HG03460 (cell line): ENCODE data around the gene PPP1R18.
"Not testable (repeated sequence)": the region's sequence is repeated elsewhere in the genome, so short reads cannot be mapped to it uniquely, and the experiment has no call there.

Experiments
- ATAC-seq: cut with Tn5 transposase; IDR thresholded peaks from one replicate; pipeline ENCODE4 v1.9.1; 2021; ENCODE audit not compliant: unreplicated experiment

Gene PPP1R18, protein sequence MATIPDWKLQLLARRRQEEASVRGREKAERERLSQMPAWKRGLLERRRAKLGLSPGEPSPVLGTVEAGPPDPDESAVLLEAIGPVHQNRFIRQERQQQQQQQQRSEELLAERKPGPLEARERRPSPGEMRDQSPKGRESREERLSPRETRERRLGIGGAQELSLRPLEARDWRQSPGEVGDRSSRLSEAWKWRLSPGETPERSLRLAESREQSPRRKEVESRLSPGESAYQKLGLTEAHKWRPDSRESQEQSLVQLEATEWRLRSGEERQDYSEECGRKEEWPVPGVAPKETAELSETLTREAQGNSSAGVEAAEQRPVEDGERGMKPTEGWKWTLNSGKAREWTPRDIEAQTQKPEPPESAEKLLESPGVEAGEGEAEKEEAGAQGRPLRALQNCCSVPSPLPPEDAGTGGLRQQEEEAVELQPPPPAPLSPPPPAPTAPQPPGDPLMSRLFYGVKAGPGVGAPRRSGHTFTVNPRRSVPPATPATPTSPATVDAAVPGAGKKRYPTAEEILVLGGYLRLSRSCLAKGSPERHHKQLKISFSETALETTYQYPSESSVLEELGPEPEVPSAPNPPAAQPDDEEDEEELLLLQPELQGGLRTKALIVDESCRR

DNA sequence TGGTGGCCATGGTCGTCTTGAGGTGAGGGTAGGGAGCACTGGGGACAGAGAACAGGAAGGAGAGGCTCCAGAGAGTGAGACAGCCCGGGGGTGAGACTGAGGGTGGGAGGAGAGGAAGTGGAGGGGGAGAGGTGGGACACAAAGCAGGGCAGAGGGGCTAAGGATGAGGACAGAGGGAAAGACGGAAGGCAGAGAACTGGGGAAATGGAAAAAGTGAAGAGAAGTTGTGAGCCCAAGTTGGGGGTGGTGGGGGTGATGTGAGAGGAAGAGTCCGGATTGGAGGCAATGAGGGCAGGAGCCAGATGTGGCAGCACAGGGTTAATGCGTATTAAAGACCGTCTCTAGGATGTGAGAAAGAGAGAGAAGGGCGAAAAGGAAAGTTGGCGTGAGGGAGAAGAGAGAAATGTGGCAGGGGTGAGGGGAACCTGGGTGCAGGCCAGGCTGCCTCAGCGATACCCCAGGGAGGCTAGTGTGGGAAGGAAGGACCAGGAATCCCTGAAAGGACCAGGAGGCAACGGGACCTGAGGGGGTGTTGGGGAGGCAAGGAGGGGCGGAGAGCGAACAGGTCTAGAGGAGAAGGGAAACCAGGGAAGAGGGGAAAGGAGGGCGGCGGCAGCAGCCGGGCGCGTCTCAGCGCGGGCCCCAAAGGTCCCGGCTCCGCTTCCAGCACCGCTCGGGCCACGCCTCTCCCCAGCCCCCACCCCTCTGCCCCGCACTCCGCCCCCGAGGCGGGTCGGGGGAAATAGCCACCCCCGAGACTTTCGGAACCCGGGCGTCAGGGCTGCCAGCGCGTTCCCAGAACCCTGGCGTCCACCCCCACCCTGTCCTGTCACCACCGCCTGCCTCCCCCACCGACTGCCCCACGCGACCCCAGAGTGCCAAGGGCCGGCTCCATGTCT is at the start of gene PPP1R18:
TSS of gene PPP1R18 (minus strand) at position 637 of the 899 bp plus-strand sequence. CDS start at position 10, 627 bp downstream.
- no peak for ATAC-seq

DNA sequence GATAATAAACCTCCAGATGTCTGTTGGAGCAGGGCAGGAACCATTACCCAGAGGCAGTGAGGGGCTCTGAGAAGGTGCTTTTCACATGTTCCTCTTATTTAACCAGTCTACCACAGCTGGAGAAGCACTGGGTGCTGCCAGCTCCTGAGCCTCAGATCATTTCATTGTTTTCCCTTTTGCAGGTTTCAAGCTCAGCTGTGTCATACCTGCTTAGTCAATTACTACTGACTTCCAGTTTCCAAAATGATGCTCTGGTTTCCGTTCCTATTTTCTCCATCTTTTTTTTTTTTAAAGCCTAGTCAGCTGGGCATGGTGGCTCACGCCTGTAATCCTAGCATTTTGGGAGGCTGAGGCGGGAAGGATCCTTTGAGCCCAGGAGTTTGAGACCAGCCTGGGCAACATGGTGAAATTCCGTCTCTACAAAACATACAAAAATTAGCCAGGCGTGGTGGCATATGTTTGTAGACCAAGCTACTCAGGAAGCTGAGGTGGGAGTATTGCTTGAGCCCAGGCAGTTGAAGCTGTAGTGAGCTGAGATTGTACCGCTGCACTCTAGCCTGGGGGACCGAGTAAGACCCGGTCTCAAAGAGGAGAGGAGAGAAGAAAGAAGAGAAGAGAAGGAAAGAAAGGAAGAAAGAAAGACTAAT is 49.3 kb upstream of the PPP1R18 start:
- peak; percentile 38 for ATAC-seq

DNA sequence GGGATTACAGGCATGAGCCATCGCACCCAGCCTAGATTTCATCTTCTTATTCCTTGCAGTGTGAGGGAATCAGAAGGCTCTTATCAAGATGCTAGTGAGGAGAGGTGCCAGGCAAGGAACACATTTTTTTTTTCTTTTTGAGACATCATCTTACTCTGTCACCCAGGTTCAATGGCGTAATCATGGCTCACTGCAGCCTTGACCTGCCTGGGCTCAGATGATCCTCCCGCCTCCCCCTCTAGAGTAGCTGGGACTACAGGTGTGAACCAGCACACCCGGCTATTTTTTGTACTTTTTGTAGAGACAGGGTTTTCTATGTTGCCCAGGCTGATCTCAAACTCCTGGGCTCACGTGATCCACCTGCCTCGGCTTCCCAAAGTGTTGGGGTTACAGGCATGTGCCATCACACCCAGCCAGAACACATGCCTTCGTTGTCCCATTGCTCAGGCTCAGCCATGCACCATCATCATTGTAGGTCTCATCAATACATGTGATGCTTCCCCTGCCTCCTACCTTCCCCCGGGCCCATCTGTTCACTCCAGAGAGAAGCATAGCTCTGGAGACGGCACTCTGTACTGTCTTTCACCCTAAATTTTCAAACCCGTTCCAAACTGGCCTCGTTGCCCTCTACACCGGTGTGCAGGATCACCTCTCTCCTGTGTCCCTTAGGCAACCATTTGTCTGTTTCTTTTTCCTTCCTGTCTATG is 45.9 kb upstream of the PPP1R18 start:
- ATAC-seq = no peak

DNA sequence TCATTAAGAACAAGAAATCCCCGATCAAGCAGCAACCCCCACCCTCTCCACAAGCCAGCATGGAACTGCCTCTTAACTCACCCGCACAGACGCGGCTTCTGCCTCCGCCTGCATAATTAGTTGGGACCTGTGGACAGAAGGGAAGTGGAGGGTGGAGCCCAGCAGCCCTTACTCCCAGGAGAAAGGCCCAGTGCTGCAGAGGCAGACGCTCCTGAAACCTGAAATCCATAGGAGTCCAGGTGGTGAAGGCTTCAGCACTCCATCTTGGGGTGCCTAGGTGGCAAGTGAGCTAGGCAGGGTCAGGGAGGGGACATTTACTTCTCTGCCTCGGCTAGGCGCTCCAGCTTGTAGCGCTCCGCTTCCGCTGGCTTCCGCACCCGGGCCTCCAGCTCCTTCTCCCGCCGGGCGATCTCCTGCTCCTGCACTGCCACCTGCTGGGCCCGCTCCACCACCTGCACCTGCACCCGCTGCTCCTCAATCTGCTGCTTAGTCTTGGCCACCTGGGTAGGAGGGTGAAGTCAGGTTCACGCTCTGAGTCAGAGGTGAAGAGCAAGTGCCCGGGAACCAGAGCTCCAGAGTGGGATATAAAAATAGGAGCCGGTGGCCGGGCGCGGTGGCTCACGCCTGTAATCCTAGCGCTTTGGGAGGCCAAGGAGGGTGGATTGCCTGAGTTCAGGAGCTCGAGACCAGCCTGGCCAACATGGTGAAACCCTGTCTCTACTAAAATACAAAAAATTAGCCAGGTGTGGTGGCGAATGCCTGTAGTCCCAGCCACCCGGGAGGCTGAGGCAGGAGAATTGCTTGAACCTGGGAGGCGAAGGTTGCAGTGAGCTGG is 44.4 kb upstream of the PPP1R18 start:
- peak; percentile 59 for ATAC-seq

DNA sequence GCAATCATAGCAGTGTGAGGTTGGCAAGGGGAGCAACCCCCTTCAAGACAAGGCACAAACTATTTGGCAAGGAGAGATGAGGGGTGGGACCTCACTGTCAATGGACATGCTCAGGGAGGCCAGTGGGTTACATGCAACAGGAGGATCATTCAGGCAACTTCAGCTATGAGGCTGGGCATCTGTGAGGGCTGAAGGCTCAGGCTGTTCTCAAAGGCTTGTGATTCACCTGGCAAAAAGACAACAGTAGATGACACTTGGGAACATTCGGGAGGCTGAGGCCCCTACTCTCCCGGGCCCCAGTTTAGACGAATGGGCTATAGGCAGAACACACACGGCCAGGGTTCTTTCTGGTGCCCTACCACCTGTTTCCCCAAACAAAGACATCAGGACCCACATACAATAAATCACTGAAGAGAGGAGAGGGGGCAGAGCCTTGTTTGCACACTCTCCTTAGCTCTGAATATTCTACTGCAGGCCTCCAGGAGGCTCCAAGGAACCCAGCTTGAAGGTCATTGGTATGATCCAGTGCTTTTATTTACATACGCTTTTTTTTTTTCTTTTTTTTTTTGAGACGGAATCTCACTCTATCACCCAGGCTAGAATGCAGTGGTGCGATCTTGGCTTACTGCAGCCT is 41.6 kb upstream of the PPP1R18 start:
- no peak for ATAC-seq

DNA sequence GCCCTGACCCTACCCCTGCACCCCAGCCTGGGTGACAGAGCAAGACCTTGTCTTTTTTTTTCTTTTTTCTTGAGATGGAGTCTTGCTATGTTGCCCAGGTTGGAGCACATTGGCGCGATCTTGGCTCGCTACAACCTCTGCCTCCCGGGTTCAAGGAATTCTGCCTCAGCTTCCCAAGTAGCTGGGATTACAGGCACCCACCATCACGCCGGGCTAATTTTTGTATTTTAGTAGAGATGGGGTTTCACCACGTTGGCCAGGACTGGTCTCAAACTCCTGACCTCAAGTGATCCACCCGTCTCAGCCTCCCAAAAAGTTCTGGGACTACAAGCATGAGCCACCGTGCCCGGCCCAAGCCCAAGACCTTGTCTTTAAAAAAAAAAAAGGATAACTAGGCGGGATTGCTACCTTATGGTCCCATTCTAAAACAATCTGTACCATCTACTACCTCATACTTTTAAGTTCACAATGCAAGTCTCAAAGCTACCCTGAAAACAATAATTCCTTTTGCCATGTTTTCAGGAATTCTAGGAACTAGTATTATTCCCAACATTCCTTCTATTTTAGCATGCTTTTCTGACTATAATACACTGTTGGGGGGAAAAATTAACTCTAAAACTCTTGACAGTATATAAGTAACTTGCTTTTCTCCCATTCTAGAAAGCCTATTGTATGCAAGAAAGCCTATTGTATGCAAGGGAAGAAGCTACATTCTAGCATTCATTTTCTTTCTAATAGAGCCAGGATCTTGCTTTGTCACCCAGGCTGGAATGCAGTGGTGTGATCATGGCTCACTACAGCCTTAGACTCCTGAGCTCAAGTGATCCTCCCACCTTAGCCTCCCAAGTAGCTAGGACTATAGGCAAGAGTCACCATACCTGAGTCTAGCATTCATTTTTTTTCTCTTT is 40.3 kb upstream of the PPP1R18 start:
- ATAC-seq = no peak

DNA sequence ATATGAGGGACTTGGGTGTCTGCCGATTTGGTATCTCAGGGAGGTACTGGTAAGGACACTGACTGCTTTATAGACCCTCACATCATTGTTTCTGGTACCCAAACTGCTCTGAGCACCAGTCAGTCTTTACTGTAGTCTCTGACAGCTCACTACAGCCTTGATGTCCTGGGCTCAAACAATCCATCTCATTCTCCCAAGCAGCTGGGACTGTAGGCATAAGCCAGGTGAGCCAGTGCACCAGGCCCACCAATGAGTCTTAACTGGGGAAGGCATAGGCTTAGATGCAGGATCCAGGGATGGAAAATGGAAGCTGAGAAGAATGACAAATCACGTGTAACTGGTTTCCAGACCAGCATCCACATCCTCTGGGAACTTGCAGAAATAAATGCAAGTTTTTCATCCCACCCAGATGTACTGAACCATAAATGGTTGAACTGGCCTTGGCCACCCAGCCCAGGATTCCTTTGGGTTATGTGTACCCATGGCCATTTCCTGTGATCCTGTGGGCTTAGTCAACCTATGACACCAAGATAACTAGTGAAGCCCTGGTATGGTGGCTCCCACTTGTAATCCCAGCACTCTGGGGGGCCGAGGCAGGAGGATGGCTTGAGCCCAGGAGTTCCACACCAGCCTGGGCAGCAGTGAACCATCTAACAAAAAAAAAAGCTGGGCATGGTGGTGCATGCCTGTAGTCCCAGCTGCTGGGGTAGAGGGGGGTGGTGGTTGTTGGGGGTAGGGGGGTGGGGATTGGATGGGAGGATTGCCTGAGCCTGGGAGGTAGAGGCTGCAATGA is 39.5 kb upstream of the PPP1R18 start:
- no peak for ATAC-seq

DNA sequence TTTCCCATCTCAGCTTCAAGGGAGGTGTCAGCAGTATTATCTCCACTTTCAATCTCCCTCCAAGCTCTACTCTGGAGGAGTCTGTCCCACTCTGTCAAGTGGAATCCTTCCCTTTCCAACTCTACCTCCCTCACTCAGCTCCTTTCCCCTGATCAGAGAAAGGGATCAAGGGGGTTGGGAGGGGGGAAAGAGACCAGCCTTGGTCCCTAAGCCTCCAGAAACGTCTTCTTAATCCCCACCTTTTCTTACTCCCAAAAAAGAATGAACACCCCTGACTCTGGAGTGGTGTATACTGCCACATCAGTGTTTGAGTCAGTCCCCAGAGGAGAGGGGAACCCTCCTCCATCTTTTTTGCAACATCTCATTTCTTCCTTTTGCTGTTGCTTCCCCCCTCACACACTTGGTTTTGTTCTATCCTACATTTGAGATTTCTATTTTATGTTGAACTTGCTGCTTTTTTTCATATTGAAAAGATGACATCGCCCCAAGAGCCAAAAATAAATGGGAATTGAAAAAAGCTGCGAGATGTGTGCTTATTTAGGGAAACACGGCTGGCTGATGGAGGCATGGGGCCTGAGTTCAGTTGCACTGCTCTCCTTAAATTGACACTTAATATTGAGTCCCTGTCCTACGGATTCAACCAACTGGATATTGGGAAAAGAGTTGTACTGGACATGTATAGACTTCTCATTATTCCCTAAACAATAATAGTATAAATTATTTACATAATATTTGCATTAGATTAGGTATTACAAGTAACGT is 38.6 kb upstream of the PPP1R18 start:
- no peak for ATAC-seq

DNA sequence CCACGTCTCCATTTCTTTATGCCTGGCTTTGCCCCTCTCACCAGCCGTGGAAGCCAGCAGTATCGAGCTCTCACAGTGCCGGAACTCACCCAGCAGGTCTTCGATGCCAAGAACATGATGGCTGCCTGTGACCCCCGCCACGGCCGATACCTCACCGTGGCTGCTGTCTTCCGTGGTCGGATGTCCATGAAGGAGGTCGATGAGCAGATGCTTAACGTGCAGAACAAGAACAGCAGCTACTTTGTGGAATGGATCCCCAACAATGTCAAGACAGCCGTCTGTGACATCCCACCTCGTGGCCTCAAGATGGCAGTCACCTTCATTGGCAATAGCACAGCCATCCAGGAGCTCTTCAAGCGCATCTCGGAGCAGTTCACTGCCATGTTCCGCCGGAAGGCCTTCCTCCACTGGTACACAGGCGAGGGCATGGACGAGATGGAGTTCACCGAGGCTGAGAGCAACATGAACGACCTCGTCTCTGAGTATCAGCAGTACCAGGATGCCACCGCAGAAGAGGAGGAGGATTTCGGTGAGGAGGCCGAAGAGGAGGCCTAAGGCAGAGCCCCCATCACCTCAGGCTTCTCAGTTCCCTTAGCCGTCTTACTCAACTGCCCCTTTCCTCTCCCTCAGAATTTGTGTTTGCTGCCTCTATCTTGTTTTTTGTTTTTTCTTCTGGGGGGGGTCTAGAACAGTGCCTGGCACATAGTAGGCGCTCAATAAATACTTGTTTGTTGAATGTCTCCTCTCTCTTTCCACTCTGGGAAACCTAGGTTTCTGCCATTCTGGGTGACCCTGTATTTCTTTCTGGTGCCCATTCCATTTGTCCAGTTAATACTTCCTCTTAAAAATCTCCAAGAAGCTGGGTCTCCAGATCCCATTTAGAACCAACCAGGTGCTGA is 37.6 kb upstream of the PPP1R18 start:
- ATAC-seq = not testable (repeated sequence)

DNA sequence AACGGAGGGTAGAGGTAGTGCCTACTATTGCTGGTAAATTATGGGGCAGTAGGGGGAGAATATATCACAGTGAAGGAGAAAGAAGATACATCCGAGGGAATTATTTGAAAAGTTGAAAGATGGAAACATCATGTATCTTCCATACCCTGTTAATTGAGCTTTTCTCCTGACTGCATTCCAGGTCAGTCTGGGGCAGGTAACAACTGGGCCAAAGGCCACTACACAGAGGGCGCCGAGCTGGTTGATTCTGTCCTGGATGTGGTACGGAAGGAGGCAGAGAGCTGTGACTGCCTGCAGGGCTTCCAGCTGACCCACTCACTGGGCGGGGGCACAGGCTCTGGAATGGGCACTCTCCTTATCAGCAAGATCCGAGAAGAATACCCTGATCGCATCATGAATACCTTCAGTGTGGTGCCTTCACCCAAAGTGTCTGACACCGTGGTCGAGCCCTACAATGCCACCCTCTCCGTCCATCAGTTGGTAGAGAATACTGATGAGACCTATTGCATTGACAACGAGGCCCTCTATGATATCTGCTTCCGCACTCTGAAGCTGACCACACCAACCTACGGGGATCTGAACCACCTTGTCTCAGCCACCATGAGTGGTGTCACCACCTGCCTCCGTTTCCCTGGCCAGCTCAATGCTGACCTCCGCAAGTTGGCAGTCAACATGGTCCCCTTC is 36.9 kb upstream of the PPP1R18 start:
- ATAC-seq = not testable (repeated sequence)

DNA sequence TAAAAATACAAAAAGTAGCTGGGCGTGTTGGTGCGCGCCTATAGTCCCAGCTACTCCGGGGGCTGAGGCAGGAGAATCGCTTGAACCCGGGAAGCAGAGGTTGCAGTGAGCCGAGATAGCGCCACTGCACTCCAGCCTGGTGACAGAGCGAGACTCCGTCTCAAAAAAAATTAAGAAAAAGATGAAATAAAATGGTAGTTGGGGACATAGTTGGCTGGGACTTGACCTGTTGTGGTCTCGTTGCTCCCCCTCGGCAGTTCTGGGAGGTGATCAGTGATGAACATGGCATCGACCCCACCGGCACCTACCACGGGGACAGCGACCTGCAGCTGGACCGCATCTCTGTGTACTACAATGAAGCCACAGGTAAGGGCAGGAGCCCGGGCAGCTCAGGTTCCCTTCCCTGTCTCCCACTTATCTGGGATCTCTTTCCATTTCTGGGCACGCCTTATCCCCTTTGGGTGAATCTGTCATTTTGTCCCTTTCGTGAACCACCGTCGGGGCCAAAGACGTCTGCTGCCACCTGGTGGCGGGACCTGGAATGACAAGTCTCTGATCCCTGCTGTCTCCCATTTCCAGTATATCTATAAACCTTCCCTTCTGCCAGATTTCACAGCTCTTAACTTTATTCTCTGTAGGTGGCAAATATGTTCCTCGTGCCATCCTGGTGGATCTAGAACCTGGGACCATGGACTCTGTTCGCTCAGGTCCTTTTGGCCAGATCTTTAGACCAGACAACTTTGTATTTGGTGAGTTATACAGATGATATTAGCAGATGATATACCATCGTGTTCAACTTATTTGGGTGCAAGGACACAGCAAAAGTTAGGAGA is 36.1 kb upstream of the PPP1R18 start:
- ATAC-seq = no peak

DNA sequence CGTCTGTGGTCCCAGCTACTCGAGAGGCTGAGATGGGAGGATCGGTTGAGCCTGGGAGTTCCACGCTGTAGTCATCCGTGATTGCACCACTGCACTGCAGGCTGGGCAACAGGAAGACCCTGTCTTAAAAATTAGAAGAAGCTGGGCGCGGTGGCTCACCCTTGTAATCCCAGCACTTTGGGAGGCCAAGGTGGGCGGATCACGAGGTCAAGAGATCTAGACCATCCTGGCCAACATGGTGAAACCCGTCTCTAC is 35.5 kb upstream of the PPP1R18 start:
- ATAC-seq = not testable (repeated sequence)

DNA sequence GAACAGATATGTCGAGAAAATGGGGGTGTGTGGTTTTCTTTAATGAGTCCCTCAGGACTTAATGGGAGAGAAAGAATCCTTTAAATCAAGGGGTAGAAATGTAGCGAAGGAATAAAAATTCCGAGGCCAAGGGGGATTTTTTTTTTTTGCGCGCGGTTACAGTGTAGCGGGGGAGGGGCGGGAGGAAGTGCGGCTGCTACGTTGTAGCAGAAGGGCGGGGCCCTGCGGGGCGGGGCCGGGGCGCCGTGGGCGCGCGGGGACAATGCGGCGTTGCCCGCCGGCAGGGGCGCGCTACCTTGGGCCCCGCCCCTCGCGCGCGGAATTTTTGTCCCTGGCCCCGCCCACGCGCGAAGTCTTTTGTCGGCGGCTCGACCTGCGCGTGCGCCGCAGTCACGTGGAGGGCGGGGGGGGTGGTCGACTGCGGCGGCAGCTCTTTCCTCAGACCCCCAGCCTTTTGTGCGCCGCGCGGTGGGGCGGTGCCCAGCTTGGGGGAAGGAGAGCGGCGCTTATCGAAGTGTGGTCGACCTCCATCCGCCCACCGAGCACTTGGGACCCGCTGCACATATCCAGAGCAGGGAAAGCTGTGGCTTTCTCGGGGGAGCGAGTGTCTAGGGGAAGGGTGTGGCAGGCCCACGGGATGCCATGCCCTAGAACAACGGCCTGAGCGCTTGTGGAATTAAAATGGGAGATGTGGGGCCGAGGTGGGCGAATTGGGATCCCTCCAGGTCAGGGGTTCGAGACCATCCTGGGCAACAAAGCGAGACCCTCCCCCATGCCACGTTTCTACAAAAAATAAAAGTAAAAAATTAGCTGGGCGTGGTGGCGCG is 35.0 kb upstream of the PPP1R18 start:
- no peak for ATAC-seq
